ENCODE results near the gene EREG.
A peak's percentile ranks its signal among the peaks of the same experiment; 100 is the strongest.

EREG gene

GRCh38 chr4:74415602-74416300 is 50.8 kb downstream of the EREG start:
- FAIRE-seq (no peak), DNase-seq (ENCODE audit: extremely low spot score, insufficient read length, low read depth) (no peak)

- FAIRE-seq (no peak), DNase-seq (ENCODE audit: extremely low spot score, insufficient read length, low read depth) (no peak)
Observed at GRCh38 chr4:74418063-74418670, 53.2 kb downstream of the EREG start.

GRCh38 chr4:74420863-74421262 is 55.9 kb downstream of the EREG start:
- no peak for FAIRE-seq

GRCh38 chr4:74423104-74423503 is 58.2 kb downstream of the EREG start:
- DNase-seq (ENCODE audit: extremely low spot score, insufficient read length, low read depth) (no peak), FAIRE-seq (peak; percentile 49)

More at GRCh38 chr4:74420863-74421262, 55.9 kb downstream of the EREG start:
- DNase-seq (ENCODE audit: extremely low spot score, insufficient read length, low read depth), result no peak

- no peak for DNase-seq (ENCODE audit: extremely low spot score, insufficient read length, low read depth)
- no peak for FAIRE-seq
Observed at GRCh38 chr4:74424111-74424510, 59.2 kb downstream of the EREG start.

GRCh38 chr4:74426101-74426500 is 61.2 kb downstream of the EREG start:
- no peak for DNase-seq (ENCODE audit: extremely low spot score, insufficient read length, low read depth)
- FAIRE-seq, result no peak

- DNase-seq (ENCODE audit: extremely low spot score, insufficient read length, low read depth) (no peak), FAIRE-seq (no peak)
Observed at GRCh38 chr4:74428276-74428675, 63.3 kb downstream of the EREG start.

- FAIRE-seq (peak; percentile 90), DNase-seq (ENCODE audit: extremely low spot score, insufficient read length, low read depth) (no peak)
Observed at GRCh38 chr4:74431113-74431826, 66.3 kb downstream of the EREG start.

GRCh38 chr4:74433043-74433442 is 68.1 kb downstream of the EREG start:
- no peak for DNase-seq (ENCODE audit: extremely low spot score, insufficient read length, low read depth)

GRCh38 chr4:74433541-74434172 is 68.7 kb downstream of the EREG start:
- DNase-seq (ENCODE audit: extremely low spot score, insufficient read length, low read depth), result no peak
- FAIRE-seq, result no peak

More at GRCh38 chr4:74433043-74433442, 68.1 kb downstream of the EREG start:
- no peak for FAIRE-seq

GRCh38 chr4:74435296-74435695 is 70.4 kb downstream of the EREG start:
- FAIRE-seq (no peak), DNase-seq (ENCODE audit: extremely low spot score, insufficient read length, low read depth) (no peak)

GRCh38 chr4:74437866-74438265 is 72.9 kb downstream of the EREG start:
- no peak for FAIRE-seq
- no peak for DNase-seq (ENCODE audit: extremely low spot score, insufficient read length, low read depth)
